Activated naive CD8-positive, alpha-beta T cell (primary cell): ENCODE results near the gene GPR78.

Source experiments
- H3K27ac Mint-ChIP-seq: one replicate; pipeline ENCODE4 v1.8.0; 2021; ENCODE audit warnings: mixed read lengths
- H3K27me3 Mint-ChIP-seq: one replicate; pipeline ENCODE4 v1.8.0; 2021; ENCODE audit warnings: mixed read lengths
- H3K36me3 Mint-ChIP-seq: one replicate; pipeline ENCODE4 v1.8.0; 2021; ENCODE audit warnings: mixed read lengths
- H3K4me1 Mint-ChIP-seq: one replicate; pipeline ENCODE4 v1.8.0; 2021; ENCODE audit warnings: low read depth, mixed read lengths
- H3K4me3 Mint-ChIP-seq: one replicate; pipeline ENCODE4 v1.8.0; 2021; ENCODE audit warnings: mild to moderate bottlenecking, mixed read lengths
- H3K9me3 Mint-ChIP-seq: one replicate; pipeline ENCODE4 v1.8.0; 2021; ENCODE audit warnings: low read depth, mixed read lengths

Gene GPR78

GRCh38 chr4:8593264-8594096 is 13.3 kb downstream of the GPR78 start:
- Mint-ChIP-seq H3K4me3 (no peak overlapping the region), H3K27ac (no peak overlapping the region), H3K9me3 (no peaks in the 10 kb centered on the region), H3K27me3 (peaks cover 8% of the 10 kb centered on the region), H3K4me1 (no peaks in the 10 kb centered on the region), H3K36me3 (no peaks in the 10 kb centered on the region)

GRCh38 chr4:8594097-8595038 is 14.2 kb downstream of the GPR78 start:
- H3K27me3 Mint-ChIP-seq, result peaks cover 8% of the 10 kb centered on the region

GRCh38 chr4:8595237-8596087 is 15.3 kb downstream of the GPR78 start:
- no peaks in the 10 kb centered on the region for H3K4me1 Mint-ChIP-seq
- no peak overlapping the region for H3K4me3 Mint-ChIP-seq
- no peak overlapping the region for H3K27ac Mint-ChIP-seq
- H3K9me3 Mint-ChIP-seq, result no peaks in the 10 kb centered on the region
- H3K27me3 Mint-ChIP-seq, result peaks cover 8% of the 10 kb centered on the region
- no peaks in the 10 kb centered on the region for H3K36me3 Mint-ChIP-seq

More at GRCh38 chr4:8594097-8595038, 14.2 kb downstream of the GPR78 start:
- no peaks in the 10 kb centered on the region for H3K4me1 Mint-ChIP-seq
- H3K36me3 Mint-ChIP-seq, result no peaks in the 10 kb centered on the region
- no peaks in the 10 kb centered on the region for H3K9me3 Mint-ChIP-seq
- H3K27ac Mint-ChIP-seq, result no peak overlapping the region
- H3K4me3 Mint-ChIP-seq, result no peak overlapping the region

- H3K36me3 Mint-ChIP-seq, result no peaks in the 10 kb centered on the region
- no peaks in the 10 kb centered on the region for H3K4me1 Mint-ChIP-seq
- H3K9me3 Mint-ChIP-seq, result no peaks in the 10 kb centered on the region
- H3K27me3 Mint-ChIP-seq, result peaks cover 8% of the 10 kb centered on the region
- H3K4me3 Mint-ChIP-seq, result no peak overlapping the region
- no peak overlapping the region for H3K27ac Mint-ChIP-seq
Observed at GRCh38 chr4:8596891-8597290, 16.7 kb downstream of the GPR78 start.

GRCh38 chr4:8597319-8597718 is 17.1 kb downstream of the GPR78 start:
- H3K36me3 Mint-ChIP-seq, result no peaks in the 10 kb centered on the region
- H3K27me3 Mint-ChIP-seq, result peaks cover 8% of the 10 kb centered on the region
- no peak overlapping the region for H3K4me3 Mint-ChIP-seq
- H3K9me3 Mint-ChIP-seq, result no peaks in the 10 kb centered on the region
- no peak overlapping the region for H3K27ac Mint-ChIP-seq
- no peaks in the 10 kb centered on the region for H3K4me1 Mint-ChIP-seq

- Mint-ChIP-seq H3K4me1 (no peaks in the 10 kb centered on the region), H3K36me3 (no peaks in the 10 kb centered on the region), H3K9me3 (no peaks in the 10 kb centered on the region), H3K27ac (no peak overlapping the region), H3K27me3 (peaks cover 8% of the 10 kb centered on the region), H3K4me3 (no peak overlapping the region)
Observed at GRCh38 chr4:8597791-8598190, 17.6 kb downstream of the GPR78 start.

GRCh38 chr4:8598391-8599090 is 18.3 kb downstream of the GPR78 start:
- Mint-ChIP-seq H3K4me3 (no peak overlapping the region), H3K36me3 (no peaks in the 10 kb centered on the region), H3K9me3 (no peaks in the 10 kb centered on the region), H3K27me3 (peaks cover 8% of the 10 kb centered on the region), H3K4me1 (no peaks in the 10 kb centered on the region), H3K27ac (no peak overlapping the region)

- H3K4me1 Mint-ChIP-seq, result no peaks in the 10 kb centered on the region
- no peaks in the 10 kb centered on the region for H3K9me3 Mint-ChIP-seq
- no peak overlapping the region for H3K27ac Mint-ChIP-seq
- no peaks in the 10 kb centered on the region for H3K36me3 Mint-ChIP-seq
- peaks cover 4% of the 10 kb centered on the region for H3K27me3 Mint-ChIP-seq
- no peak overlapping the region for H3K4me3 Mint-ChIP-seq
Observed at GRCh38 chr4:8599091-8599460, 18.9 kb downstream of the GPR78 start.

- Mint-ChIP-seq H3K4me3 (no peak overlapping the region), H3K27ac (no peak overlapping the region), H3K36me3 (no peaks in the 10 kb centered on the region), H3K9me3 (no peaks in the 10 kb centered on the region), H3K4me1 (no peaks in the 10 kb centered on the region), H3K27me3 (no peaks in the 10 kb centered on the region)
Observed at GRCh38 chr4:8599657-8600056, 19.5 kb downstream of the GPR78 start.

GRCh38 chr4:8600266-8600665 is 20.1 kb downstream of the GPR78 start:
- Mint-ChIP-seq H3K9me3 (no peaks in the 10 kb centered on the region), H3K27me3 (no peaks in the 10 kb centered on the region), H3K36me3 (no peaks in the 10 kb centered on the region), H3K4me1 (no peaks in the 10 kb centered on the region), H3K27ac (no peak overlapping the region), H3K4me3 (no peak overlapping the region)

GRCh38 chr4:8600686-8601085 is 20.5 kb downstream of the GPR78 start:
- Mint-ChIP-seq H3K27ac (no peak overlapping the region), H3K27me3 (no peaks in the 10 kb centered on the region), H3K9me3 (no peaks in the 10 kb centered on the region), H3K36me3 (no peaks in the 10 kb centered on the region), H3K4me1 (no peaks in the 10 kb centered on the region), H3K4me3 (no peak overlapping the region)

- no peaks in the 10 kb centered on the region for H3K36me3 Mint-ChIP-seq
- no peak overlapping the region for H3K4me3 Mint-ChIP-seq
- no peaks in the 10 kb centered on the region for H3K4me1 Mint-ChIP-seq
Observed at GRCh38 chr4:8601086-8601485, 20.9 kb downstream of the GPR78 start.

GRCh38 chr4:8601556-8601955 is 21.4 kb downstream of the GPR78 start:
- Mint-ChIP-seq H3K4me1 (no peaks in the 10 kb centered on the region), H3K27ac (no peak overlapping the region), H3K9me3 (no peaks in the 10 kb centered on the region), H3K4me3 (no peak overlapping the region), H3K27me3 (no peaks in the 10 kb centered on the region), H3K36me3 (no peaks in the 10 kb centered on the region)

More at GRCh38 chr4:8601086-8601485, 20.9 kb downstream of the GPR78 start:
- H3K9me3 Mint-ChIP-seq, result no peaks in the 10 kb centered on the region
- H3K27me3 Mint-ChIP-seq, result no peaks in the 10 kb centered on the region
- H3K27ac Mint-ChIP-seq, result no peak overlapping the region
